OCI-LY3 (cell line): ENCODE results near the gene B4GALNT3.

Source experiments
- H2AFZ ChIP-seq: fragments of 200-600, 300-600 bp; shearing (Covaris generic); 2 replicates; pipeline ENCODE4 v1.6.0; 2014; ENCODE audit warnings: antibody characterized with exemption, low read depth, low read length
- H3K27ac ChIP-seq: fragments of 200-600, 300-600 bp; sonication (generic); 2 replicates; pipeline ENCODE4 v1.5.1; 2014; ENCODE audit warnings: mild to moderate bottlenecking, low read length, moderate library complexity, mixed read lengths
- H3K27me3 ChIP-seq: fragments of 200-600, 300-600 bp; sonication (generic); 2 replicates; pipeline ENCODE4 v1.6.1; 2014; ENCODE audit warnings: low read depth, low read length, mixed read lengths
- H3K36me3 ChIP-seq: fragments of 200-600, 300-600 bp; sonication (generic); replicated peaks from 2 replicates; pipeline ENCODE3; 2014; ENCODE audit warnings: low read depth, low read length, mixed read lengths
- H3K4me1 ChIP-seq: fragments of 300-600, 200-600 bp; sonication (generic); 2 replicates; pipeline ENCODE4 v1.6.1; 2014; ENCODE audit warnings: low read length, mixed read lengths
- H3K4me2 ChIP-seq: fragments of 200-600, 300-600 bp; sonication (generic); 2 replicates; pipeline ENCODE4 v1.6.1; 2014; ENCODE audit warnings: low read length, mixed read lengths
- H3K4me3 ChIP-seq: fragments of 300-600, 200-600 bp; sonication (generic); 2 replicates; pipeline ENCODE4 v1.5.1; 2014; ENCODE audit warnings: antibody characterized with exemption, mild to moderate bottlenecking, low read length, moderate library complexity
- H3K79me2 ChIP-seq: fragments of 300-600, 200-600 bp; shearing (Covaris generic); 2 replicates; pipeline ENCODE4 v1.6.1; 2014; ENCODE audit warnings: mild to moderate bottlenecking, low read length, mixed read lengths
- H3K9ac ChIP-seq: fragments of 300-600, 200-600 bp; shearing (Covaris generic); 2 replicates; pipeline ENCODE4 v1.6.0; 2014; ENCODE audit warnings: mild to moderate bottlenecking, low read length, moderate library complexity
- H3K9me3 ChIP-seq: fragments of 200-600, 300-600 bp; shearing (Covaris generic); 2 replicates; pipeline ENCODE4 v1.6.1; 2014; ENCODE audit warnings: low read length, mixed read lengths; ENCODE audit not compliant: insufficient read depth
- H4K20me1 ChIP-seq: fragments of 200-600, 300-600 bp; sonication (generic); 2 replicates; pipeline ENCODE4 v1.6.1; 2016; ENCODE audit warnings: low read length, mixed read lengths; ENCODE audit not compliant: insufficient read depth
- CTCF ChIP-seq: fragments of 200-600, 300-600 bp; sonication (generic); IDR thresholded peaks from 2 replicates; pipeline ENCODE4 v1.5.1; 2014; ENCODE audit warnings: antibody characterized with exemption, low read length, low read depth
- EZH2phosphoT487 ChIP-seq: fragments of 200-600 bp; shearing (Covaris generic); IDR thresholded peaks from 2 replicates; pipeline ENCODE4 v1.6.1; 2018; ENCODE audit warnings: antibody characterized with exemption, mixed run types, low read depth

The B4GALNT3 gene

GRCh38 chr12:601976-602699 is 142.4 kb downstream of the B4GALNT3 start:
- Histone ChIP-seq H3K36me3 (no peaks in the 10 kb centered on the region), H3K27ac (no peak overlapping the region), H2AFZ (no peak overlapping the region), H3K9me3 (no peaks in the 10 kb centered on the region), H3K9ac (no peak overlapping the region), H3K4me2 (no peak overlapping the region), H3K27me3 (no peaks in the 10 kb centered on the region), H3K4me3 (no peak overlapping the region), H3K79me2 (no peaks in the 10 kb centered on the region), H4K20me1 (no peaks in the 10 kb centered on the region), H3K4me1 (no peaks in the 10 kb centered on the region)
- no peak for TF ChIP-seq CTCF
- TF ChIP-seq EZH2phosphoT487, result no peak

DNA sequence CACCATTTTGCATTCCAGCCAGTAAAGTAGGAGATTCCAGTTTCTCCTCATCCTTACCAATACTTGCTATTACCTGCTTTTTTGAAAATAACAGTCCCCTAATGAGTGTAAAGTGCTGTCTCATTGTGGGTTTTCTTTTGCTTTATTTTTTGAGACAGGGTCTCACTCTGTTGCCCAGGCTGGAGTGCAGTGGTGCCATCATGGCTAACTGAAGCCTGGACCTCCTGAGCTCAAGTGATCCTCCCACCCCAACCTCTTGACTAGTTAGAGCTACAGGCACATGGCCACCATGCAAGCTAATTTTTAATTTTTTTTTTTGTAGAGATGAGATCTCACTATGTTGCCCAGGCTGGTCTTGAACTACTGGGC is 142.9 kb downstream of the B4GALNT3 start:
- no peaks in the 10 kb centered on the region for H3K27me3 ChIP-seq
- H3K4me2 ChIP-seq, result no peak overlapping the region
- no peak overlapping the region for H3K4me3 ChIP-seq
- H3K36me3 ChIP-seq, result no peaks in the 10 kb centered on the region
- H4K20me1 ChIP-seq, result no peaks in the 10 kb centered on the region
- no peaks in the 10 kb centered on the region for H3K79me2 ChIP-seq
- H3K9me3 ChIP-seq, result no peaks in the 10 kb centered on the region
- TF ChIP-seq CTCF (no peak), EZH2phosphoT487 (no peak)
- H3K9ac ChIP-seq, result no peak overlapping the region
- no peak overlapping the region for H2AFZ ChIP-seq
- no peaks in the 10 kb centered on the region for H3K4me1 ChIP-seq
- H3K27ac ChIP-seq, result no peak overlapping the region

DNA sequence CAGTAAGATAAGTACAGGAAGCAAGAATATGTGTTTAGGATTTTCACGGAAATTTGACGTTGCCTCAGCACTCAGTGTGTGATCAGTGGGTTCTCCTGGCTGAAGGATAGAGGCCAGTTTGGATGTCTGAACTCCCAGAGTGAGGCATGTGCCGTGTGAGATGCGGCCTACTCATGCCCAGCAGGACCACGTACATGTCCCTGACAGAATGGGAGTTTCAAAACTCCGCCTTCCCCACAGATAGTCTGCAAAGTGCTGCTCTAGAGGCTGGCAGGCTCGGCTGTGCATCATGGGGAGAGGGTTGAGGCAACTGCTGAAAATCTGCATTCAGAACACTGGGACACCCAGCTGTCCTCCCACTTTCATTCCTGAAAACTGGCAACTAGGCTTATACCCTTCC is 145.2 kb downstream of the B4GALNT3 start:
- TF ChIP-seq EZH2phosphoT487 (no peak), CTCF (no peak)
- Histone ChIP-seq H3K4me1 (peaks cover under 1% of the 10 kb centered on the region; the same call in 1 of the 2 replicates), H4K20me1 (no peaks in the 10 kb centered on the region), H3K79me2 (no peaks in the 10 kb centered on the region), H3K36me3 (no peaks in the 10 kb centered on the region), H3K9ac (no peak overlapping the region), H3K27ac (no peak overlapping the region), H3K4me3 (no peak overlapping the region), H3K9me3 (no peaks in the 10 kb centered on the region), H3K27me3 (no peaks in the 10 kb centered on the region), H2AFZ (no peak overlapping the region), H3K4me2 (no peak overlapping the region)

- Histone ChIP-seq H4K20me1 (no peaks in the 10 kb centered on the region), H3K9ac (no peak overlapping the region), H3K4me3 (no peak overlapping the region), H3K36me3 (no peaks in the 10 kb centered on the region), H3K9me3 (no peaks in the 10 kb centered on the region), H3K27me3 (no peaks in the 10 kb centered on the region), H2AFZ (no peak overlapping the region), H3K79me2 (no peaks in the 10 kb centered on the region), H3K27ac (no peak overlapping the region), H3K4me1 (peaks cover 7% of the 10 kb centered on the region), H3K4me2 (no peak overlapping the region)
- TF ChIP-seq CTCF, result no peak
- no peak for TF ChIP-seq EZH2phosphoT487
Observed at GRCh38 chr12:607541-608001, 147.8 kb downstream of the B4GALNT3 start.
